Measurements from ENCODE around the gene UPK3BL2. TPM values are rescaled to one million over a fixed set of nuclear protein-coding genes. Genes with fewer than 3 reads are reported as not detected.
"Not testable (repeated sequence)": the region's sequence is repeated elsewhere in the genome, so short reads cannot be mapped to it uniquely, and the experiment has no call there.

The UPK3BL2 gene
- total and polyA plus RNA-seq, 7 donors = 0.88 to 11.1 (median 2.5) TPM

GRCh38 chr7:102494026-102494425, 49.5 kb downstream of the UPK3BL2 start:
- WGBS, 3 donors = 60 to 78% (median 69%) methylated on average over 1 to 7 of the region's 15 CpGs
- intact Hi-C loops (cut with DNase I); H3K36me3 ChIP-seq (ENCODE audit: insufficient read depth in 1 of 2, low read depth in 1 of 2); H3K4me1 ChIP-seq; H3K9me3 ChIP-seq; H3K4me3 ChIP-seq; H3K27me3 ChIP-seq (ENCODE audit: insufficient read depth in 3 of 3, low read length in 2 of 3); ATAC-seq; H3K27ac ChIP-seq: not testable (repeated sequence)
- DNase-seq = peak; percentile 6 to 51

GRCh38 chr7:102493220-102493935, 50.1 kb downstream of the UPK3BL2 start:
- H3K4me1 ChIP-seq; H3K27ac ChIP-seq; H3K4me3 ChIP-seq; H3K9me3 ChIP-seq; H3K27me3 ChIP-seq (ENCODE audit: insufficient read depth in 3 of 3, low read length in 2 of 3); DNase-seq; intact Hi-C loops (cut with DNase I); H3K36me3 ChIP-seq (ENCODE audit: insufficient read depth in 1 of 2, low read depth in 1 of 2): not testable (repeated sequence)
- ATAC-seq = peak; percentile 83 to 93 (median 86)
- WGBS, 3 donors = no CpG with 5 or more reads among the region's 33 CpGs

- H3K4me3 ChIP-seq; intact Hi-C loops (cut with DNase I); H3K9me3 ChIP-seq; H3K27me3 ChIP-seq (ENCODE audit: insufficient read depth in 3 of 3, low read length in 2 of 3); H3K27ac ChIP-seq; H3K36me3 ChIP-seq (ENCODE audit: insufficient read depth in 1 of 2, low read depth in 1 of 2); H3K4me1 ChIP-seq: not testable (repeated sequence)
- DNase-seq = peak; percentile 68 to 75
- ATAC-seq = peak; percentile 31 to 70 (median 66)
- WGBS, 3 donors = 67 to 100% (median 88%) methylated on average over 2 to 3 of the region's 12 CpGs
Measured at GRCh38 chr7:102490529-102491075, 52.9 kb downstream of the UPK3BL2 start.

Other genes with a start within 250 kb of the UPK3BL2 start
- not detected for gene SPDYE6, start 187.3 kb downstream of the UPK3BL2 start, total RNA-seq
- under 1 TPM; 0.05 to 0.08 (median 0.08) TPM for gene SPDYE6, start 187.3 kb downstream of the UPK3BL2 start, polyA plus RNA-seq
- gene PRKRIP1, start 147.3 kb downstream of the UPK3BL2 start, total RNA-seq = 10 to 100 TPM in 3 of 4 donors, 1 to 10 TPM in 1; 9.7 to 20.1 (median 13.2) TPM
- 10 to 100 TPM; 13.1 to 20.4 (median 15.9) TPM for gene PRKRIP1, start 147.3 kb downstream of the UPK3BL2 start, polyA plus RNA-seq
- gene ORAI2, start 110.1 kb downstream of the UPK3BL2 start, total RNA-seq = 1 to 10 TPM; 1.9 to 4.4 (median 2.9) TPM
- 1 to 10 TPM; 1.3 to 3.6 (median 1.5) TPM for gene ORAI2, start 110.1 kb downstream of the UPK3BL2 start, polyA plus RNA-seq
- gene ALKBH4, start 78.8 kb downstream of the UPK3BL2 start, total RNA-seq = 1 to 10 TPM; 2.7 to 8.2 (median 6.5) TPM
- gene ALKBH4, start 78.8 kb downstream of the UPK3BL2 start, polyA plus RNA-seq = 10 to 100 TPM in 1 of 3 donors, 1 to 10 TPM in 2; 8.4 to 11.1 (median 8.6) TPM
- 10 to 100 TPM; 10.4 to 15.6 (median 12.5) TPM for gene LRWD1, start 78.7 kb downstream of the UPK3BL2 start, total RNA-seq
- 10 to 100 TPM; 19.6 to 40.9 (median 27.2) TPM for gene LRWD1, start 78.7 kb downstream of the UPK3BL2 start, polyA plus RNA-seq
- 100 to 1,000 TPM in 1 of 4 donors, 10 to 100 TPM in 3; 55.9 to 101 (median 68.2) TPM for gene POLR2J, start 64.8 kb downstream of the UPK3BL2 start, total RNA-seq
- gene POLR2J, start 64.8 kb downstream of the UPK3BL2 start, polyA plus RNA-seq = 100 to 1,000 TPM; 115 to 229 (median 166) TPM
- 100 to 1,000 TPM in 1 of 4 donors, 10 to 100 TPM in 3; 85.1 to 139 (median 88.8) TPM for gene RASA4B, start 25.9 kb downstream of the UPK3BL2 start, total RNA-seq
- gene RASA4B, start 25.9 kb downstream of the UPK3BL2 start, polyA plus RNA-seq = 100 to 1,000 TPM in 1 of 3 donors, 10 to 100 TPM in 2; 29.5 to 116 (median 49.0) TPM
- not detected for gene SPDYE2, start 7.5 kb upstream of the UPK3BL2 start, total RNA-seq
- under 1 TPM; 0.05 to 0.13 (median 0.10) TPM for gene SPDYE2, start 7.5 kb upstream of the UPK3BL2 start, polyA plus RNA-seq
- gene POLR2J3, start 28.9 kb upstream of the UPK3BL2 start, total RNA-seq = 10 to 100 TPM in 2 of 4 donors, 1 to 10 TPM in 2; 9.3 to 14.6 (median 11.1) TPM
- 10 to 100 TPM; 35.4 to 85.3 (median 46.0) TPM for gene POLR2J3, start 28.9 kb upstream of the UPK3BL2 start, polyA plus RNA-seq
- 100 to 1,000 TPM; 185 to 266 (median 193) TPM for gene RASA4, start 73.1 kb upstream of the UPK3BL2 start, total RNA-seq
- 100 to 1,000 TPM in 2 of 3 donors, 10 to 100 TPM in 1; 83.1 to 270 (median 107) TPM for gene RASA4, start 73.1 kb upstream of the UPK3BL2 start, polyA plus RNA-seq
- gene UPK3BL1, start 99.1 kb upstream of the UPK3BL2 start, total RNA-seq = 1 to 10 TPM; 1.9 to 8.0 (median 6.8) TPM
- gene UPK3BL1, start 99.1 kb upstream of the UPK3BL2 start, polyA plus RNA-seq = 10 to 100 TPM; 11.7 to 18.3 (median 14.6) TPM
- not detected for gene SPDYE2B, start 106.6 kb upstream of the UPK3BL2 start, total RNA-seq
- not detected for gene SPDYE2B, start 106.6 kb upstream of the UPK3BL2 start, polyA plus RNA-seq
- gene POLR2J2, start 128.0 kb upstream of the UPK3BL2 start, total RNA-seq = 1 to 10 TPM; 1.4 to 5.0 (median 3.3) TPM
- gene POLR2J2, start 128.0 kb upstream of the UPK3BL2 start, polyA plus RNA-seq = 1 to 10 TPM; 1.3 to 1.9 (median 1.6) TPM
- 1 to 10 TPM; 6.7 to 9.6 (median 8.6) TPM for gene FAM185A, start 205.3 kb upstream of the UPK3BL2 start, total RNA-seq
- gene FAM185A, start 205.3 kb upstream of the UPK3BL2 start, polyA plus RNA-seq = 10 to 100 TPM in 1 of 3 donors, 1 to 10 TPM in 2; 5.2 to 11.1 (median 5.4) TPM